Vagina (tissue), 2 donors: ENCODE data around the gene TRAPPC4. TPM values are rescaled to one million over a fixed set of nuclear protein-coding genes. Genes with fewer than 3 reads are reported as not detected.

ENCODE experiments used
- DNase-seq, 2 donors: peaks; one replicate each; pipeline ENCODE4 v3.0.0-alpha.2; 2017; ENCODE audit errors: extremely low spot score in 2 of 2
- H3K27ac ChIP-seq: fragments of 200-600 bp; sonication (generic); one replicate; pipeline ENCODE4 v1.5.1; 2019
- H3K27me3 ChIP-seq: fragments of 200-600 bp; sonication (generic); one replicate; pipeline ENCODE4 v1.5.1; 2019
- H3K36me3 ChIP-seq, 2 donors: fragments of 200-600 bp; sonication (generic); one replicate each; pipeline ENCODE4 v1.5.1; 2017 to 2019
- H3K4me1 ChIP-seq: fragments of 200-600 bp; sonication (generic); one replicate; pipeline ENCODE4 v1.5.1; 2019
- H3K4me3 ChIP-seq, 2 donors: fragments of 200-600 bp; sonication (generic); 1 replicate in 1 of 2; 2 replicates in 1 of 2; pipeline ENCODE4 v1.5.1; 2016 to 2019
- H3K9me3 ChIP-seq: fragments of 200-600 bp; sonication (generic); one replicate; pipeline ENCODE4 v1.5.1; 2019
- POLR2A ChIP-seq, 2 donors: fragments of 450-650 bp; IDR thresholded peaks; one replicate each; pipeline ENCODE4 v1.6.1; 2017; ENCODE audit warnings: antibody characterized with exemption in 2 of 2, mild to moderate bottlenecking in 2 of 2, moderate library complexity in 2 of 2
- POLR2AphosphoS5 ChIP-seq, 2 donors: sonication (generic); formaldehyde crosslinking; IDR thresholded peaks; one replicate each; pipeline ENCODE4 v1.9.0; 2017; ENCODE audit warnings: antibody characterized with exemption in 2 of 2, mild to moderate bottlenecking in 2 of 2, low read depth in 1 of 2; ENCODE audit not compliant: insufficient read depth in 1 of 2
- intact Hi-C: fragments of 100-400 bp; cut with DNase I; formaldehyde crosslinking; loops from one replicate; pipeline ENCODE4 v1.15.1; 2023
- total RNA-seq: library from RNA; depleted of rRNA; stranded (reverse); fragments of >200 nt; gene quantifications from one replicate; pipeline ENCODE4 v1.2.3, GENCODE V29; 2016
- TF ChIP-seq, protein P1 (sequence below), 3 experiments: fragments of 450-650 bp in 2 of 3; fragments of 200-600 bp in 1 of 3; sonication (generic) in 1 of 3; IDR thresholded peaks; one replicate each; pipeline ENCODE4 v1.5.1; 2017 to 2019; ENCODE audit warnings: antibody characterized with exemption in 3 of 3, mild to moderate bottlenecking in 2 of 3, moderate library complexity in 2 of 3

TRAPPC4 gene
- total RNA-seq, 1 donor from 2014 or later = 40.0 TPM

DNA sequence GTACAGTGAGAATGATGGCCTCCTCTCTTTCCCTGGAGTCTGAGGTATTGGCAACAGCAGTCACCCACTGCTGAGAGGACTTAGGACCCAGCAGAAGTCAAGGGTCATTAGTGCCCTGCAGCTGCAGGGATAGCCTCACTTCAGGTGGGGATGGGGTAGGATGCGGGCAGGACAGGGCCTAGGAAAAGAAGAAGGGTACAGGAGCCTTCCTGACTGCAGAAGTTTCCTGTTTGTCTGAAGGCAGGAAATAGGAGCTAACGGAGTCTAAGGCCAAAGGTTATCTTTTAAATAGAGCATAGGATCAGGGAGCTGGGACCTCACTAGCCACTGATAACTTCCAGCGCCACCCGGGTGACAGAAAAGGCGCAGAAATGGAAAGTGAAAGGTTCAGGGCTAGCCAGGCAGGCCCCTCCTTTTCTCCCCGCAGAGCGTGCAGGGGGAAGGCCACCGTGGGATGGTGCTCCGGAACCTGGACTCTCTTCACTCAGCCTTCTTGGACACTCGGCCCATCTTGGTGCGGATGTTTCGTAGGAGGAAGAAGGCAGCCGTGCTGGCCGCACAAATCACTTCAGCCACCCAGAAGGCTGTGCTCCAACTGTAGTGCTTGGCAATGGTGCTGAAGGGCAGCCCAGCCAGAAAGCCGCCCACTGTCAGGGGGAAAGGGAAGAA, 6.0 kb downstream of the TRAPPC4 start:
- H3K36me3 ChIP-seq = peaks cover 0 to 50% of the 10 kb centered on the region in 2 donors
- no peak overlapping the region for H3K4me3 ChIP-seq
- H3K4me1 ChIP-seq = peaks cover 37% of the 10 kb centered on the region

DNA sequence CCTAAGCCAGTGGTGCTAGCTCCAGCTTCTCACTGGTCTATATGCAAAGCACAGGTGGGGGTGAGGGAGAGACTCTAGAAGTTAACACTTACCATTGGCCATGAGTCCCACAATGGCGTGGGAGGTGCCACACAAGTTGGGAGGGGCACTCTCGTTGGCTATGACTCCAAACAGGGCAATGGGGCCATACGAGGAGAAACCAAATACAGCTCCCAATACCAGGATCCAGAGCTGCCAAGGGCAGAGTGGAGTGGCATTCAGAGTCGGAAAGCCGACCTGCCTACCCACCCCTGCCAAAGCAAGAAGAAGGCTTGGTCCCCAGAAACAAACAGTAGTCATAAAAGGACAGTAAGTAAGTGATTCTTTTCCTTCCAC, 6.5 kb downstream of the TRAPPC4 start:
- Histone ChIP-seq H3K27ac (peak overlapping the region; percentile 27), H3K9me3 (no peaks in the 10 kb centered on the region), H3K36me3 (peaks cover 0 to 50% of the 10 kb centered on the region in 2 donors), H3K4me3 (no peak overlapping the region), H3K27me3 (no peaks in the 10 kb centered on the region), H3K4me1 (peaks cover 37% of the 10 kb centered on the region)
- TF ChIP-seq, protein P1, sequence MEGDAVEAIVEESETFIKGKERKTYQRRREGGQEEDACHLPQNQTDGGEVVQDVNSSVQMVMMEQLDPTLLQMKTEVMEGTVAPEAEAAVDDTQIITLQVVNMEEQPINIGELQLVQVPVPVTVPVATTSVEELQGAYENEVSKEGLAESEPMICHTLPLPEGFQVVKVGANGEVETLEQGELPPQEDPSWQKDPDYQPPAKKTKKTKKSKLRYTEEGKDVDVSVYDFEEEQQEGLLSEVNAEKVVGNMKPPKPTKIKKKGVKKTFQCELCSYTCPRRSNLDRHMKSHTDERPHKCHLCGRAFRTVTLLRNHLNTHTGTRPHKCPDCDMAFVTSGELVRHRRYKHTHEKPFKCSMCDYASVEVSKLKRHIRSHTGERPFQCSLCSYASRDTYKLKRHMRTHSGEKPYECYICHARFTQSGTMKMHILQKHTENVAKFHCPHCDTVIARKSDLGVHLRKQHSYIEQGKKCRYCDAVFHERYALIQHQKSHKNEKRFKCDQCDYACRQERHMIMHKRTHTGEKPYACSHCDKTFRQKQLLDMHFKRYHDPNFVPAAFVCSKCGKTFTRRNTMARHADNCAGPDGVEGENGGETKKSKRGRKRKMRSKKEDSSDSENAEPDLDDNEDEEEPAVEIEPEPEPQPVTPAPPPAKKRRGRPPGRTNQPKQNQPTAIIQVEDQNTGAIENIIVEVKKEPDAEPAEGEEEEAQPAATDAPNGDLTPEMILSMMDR (IDR thresholded peaks at IDR 0.05) = no peak
- no peak for TF ChIP-seq POLR2A (IDR thresholded peaks at IDR 0.05)
- no peak for TF ChIP-seq POLR2AphosphoS5 (IDR thresholded peaks at IDR 0.05; ENCODE audit: insufficient read depth in 1 of 2, low read depth in 1 of 2)
- intact Hi-C loops = no loop called here
- DNase-seq = no peak

More for the DNA sequence above, 6.0 kb downstream of the TRAPPC4 start:
- no peaks in the 10 kb centered on the region for H3K27me3 ChIP-seq
- intact Hi-C loops = no loop called here
- no peak for DNase-seq
- H3K9me3 ChIP-seq = no peaks in the 10 kb centered on the region
- TF ChIP-seq POLR2A (IDR thresholded peaks at IDR 0.05) (no peak), POLR2AphosphoS5 (IDR thresholded peaks at IDR 0.05; ENCODE audit: insufficient read depth in 1 of 2, low read depth in 1 of 2) (no peak)
- TF ChIP-seq, protein P1 (IDR thresholded peaks at IDR 0.05) = no peak
- peak overlapping the region; percentile 27 for H3K27ac ChIP-seq

DNA sequence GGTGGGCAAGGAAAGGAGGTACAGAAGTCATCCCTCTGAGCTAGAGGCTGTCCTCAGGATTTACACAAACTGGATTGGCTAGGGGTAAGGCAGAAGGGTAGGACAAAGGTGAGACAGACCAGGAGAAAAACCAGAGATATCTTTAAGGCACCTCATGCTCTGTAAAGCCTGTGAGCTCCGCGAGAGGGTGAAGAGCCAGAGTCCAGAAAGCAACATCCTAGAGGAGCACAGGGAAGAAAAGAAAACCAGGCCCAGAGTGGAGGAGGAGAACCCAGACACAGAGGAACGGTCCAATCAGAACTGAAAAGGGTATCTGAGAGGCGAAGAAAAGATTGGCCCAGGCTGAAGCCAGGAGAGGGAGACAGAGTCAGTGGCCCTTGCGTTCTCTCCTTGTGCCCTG, 7.0 kb downstream of the TRAPPC4 start:
- Histone ChIP-seq H3K9me3 (no peaks in the 10 kb centered on the region), H3K27ac (no peak overlapping the region), H3K4me3 (no peak overlapping the region), H3K27me3 (no peaks in the 10 kb centered on the region), H3K4me1 (peaks cover 37% of the 10 kb centered on the region), H3K36me3 (peaks cover 0 to 50% of the 10 kb centered on the region in 2 donors)
- intact Hi-C loops = no loop called here
- TF ChIP-seq POLR2AphosphoS5 (IDR thresholded peaks at IDR 0.05; ENCODE audit: insufficient read depth in 1 of 2, low read depth in 1 of 2) = no peak
- TF ChIP-seq POLR2A (IDR thresholded peaks at IDR 0.05) = no peak
- TF ChIP-seq, protein P1 (IDR thresholded peaks at IDR 0.05) = no peak
- DNase-seq = no peak

DNA sequence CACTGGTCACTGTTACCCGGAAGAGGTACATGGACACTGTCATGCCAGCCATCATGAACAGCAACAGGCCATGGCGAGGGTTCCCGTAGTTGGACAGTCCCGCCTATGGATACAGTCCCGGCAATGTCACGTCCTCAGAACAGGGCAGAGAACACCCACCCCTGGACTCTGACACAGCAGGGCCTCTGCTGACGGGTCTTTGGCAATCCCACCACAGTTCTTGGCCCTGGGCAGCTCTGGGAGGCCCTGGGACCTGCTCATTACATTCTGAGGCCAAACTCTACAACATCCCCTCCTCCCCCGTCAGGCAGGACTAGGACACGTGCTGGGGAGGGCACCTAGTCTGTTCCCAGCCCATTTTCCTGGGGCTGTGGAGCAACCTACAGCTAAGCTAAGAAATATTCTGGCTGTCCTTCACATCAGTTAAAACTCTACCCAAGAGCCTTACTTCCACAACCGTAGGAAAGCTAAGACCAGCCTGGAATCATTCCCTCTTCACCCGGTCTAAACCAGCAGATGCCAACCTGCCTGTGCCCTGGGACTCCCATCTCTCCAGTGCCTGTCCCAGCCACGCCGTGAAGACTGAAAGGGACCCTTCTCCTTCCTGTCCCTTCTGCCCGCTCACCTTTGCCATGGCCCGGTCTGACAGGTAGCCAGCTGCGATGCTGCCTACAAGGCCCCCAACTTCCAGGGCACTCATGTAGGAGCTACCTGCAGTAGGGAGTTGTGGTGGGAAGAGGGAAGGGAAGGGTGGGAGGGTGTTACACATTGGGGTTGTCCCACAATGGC, 7.6 kb downstream of the TRAPPC4 start:
- intact Hi-C loops = no loop called here

More for the DNA sequence above, 7.6 kb downstream of the TRAPPC4 start:
- Histone ChIP-seq H3K4me3 (no peak overlapping the region), H3K36me3 (peaks cover 0 to 50% of the 10 kb centered on the region in 2 donors), H3K4me1 (peaks cover 32% of the 10 kb centered on the region), H3K27ac (no peak overlapping the region), H3K27me3 (no peaks in the 10 kb centered on the region), H3K9me3 (no peaks in the 10 kb centered on the region)
- TF ChIP-seq POLR2AphosphoS5 (IDR thresholded peaks at IDR 0.05; ENCODE audit: insufficient read depth in 1 of 2, low read depth in 1 of 2) (no peak), POLR2A (IDR thresholded peaks at IDR 0.05) (no peak)
- TF ChIP-seq, protein P1 (IDR thresholded peaks at IDR 0.05) = no peak
- DNase-seq = no peak
